GM23338 (cell line): Measurements from ENCODE around the gene ALPI. TPM values are rescaled to one million over a fixed set of nuclear protein-coding genes. Genes with fewer than 3 reads are reported as not detected.

ENCODE experiments used
- EZH2phosphoT487 ChIP-seq: fragments of 200-600 bp; sonication (generic); IDR thresholded peaks from one replicate; pipeline ENCODE4 v1.8.1; 2018; ENCODE audit warnings: antibody characterized with exemption; ENCODE audit not compliant: unreplicated experiment
- JUNB ChIP-seq: IDR thresholded peaks from one replicate; pipeline ENCODE4 v1.6.1; 2016; ENCODE audit warnings: antibody characterized with exemption; ENCODE audit not compliant: unreplicated experiment
- polyA plus RNA-seq: library from polyadenylated mRNA; unstranded; fragments of >200 nt; fragmentation: Nextera tagmentation; extraction: Ambion mirVana; gene quantifications from 2 replicates; pipeline ENCODE4 v1.2.1, GENCODE V29; 2016
- total RNA-seq: library from RNA; depleted of rRNA; stranded (reverse); fragments of >200 nt; shearing (Covaris generic); gene quantifications from 2 replicates; pipeline ENCODE4 v1.2.3, GENCODE V29; 2014
- TF ChIP-seq, protein P1 (sequence below): fragments of 250-450 bp; sonication (Bioruptor Pico); IDR thresholded peaks from 2 replicates; pipeline ENCODE4 v1.5.0; 2020; ENCODE audit warnings: mild to moderate bottlenecking, moderate library complexity
- TF ChIP-seq, protein P2 (sequence below): IDR thresholded peaks from one replicate; pipeline ENCODE4 v1.6.1; 2018; ENCODE audit warnings: antibody characterized with exemption; ENCODE audit not compliant: unreplicated experiment
- TF ChIP-seq, protein P3 (sequence below), 2 experiments: fragments of 200-600 bp in 1 of 2; sonication (generic) in 1 of 2; conservative IDR thresholded peaks; 2 replicates each; pipeline versions ENCODE4 v1.5.1 to v1.6.1; 2016 to 2017; ENCODE audit warnings: antibody characterized with exemption in 2 of 2, low read depth in 2 of 2, mild to moderate bottlenecking in 2 of 2, moderate library complexity in 1 of 2

Gene ALPI
- total and polyA plus RNA-seq, 2 experiments from 2014 or later, result not detected

DNA sequence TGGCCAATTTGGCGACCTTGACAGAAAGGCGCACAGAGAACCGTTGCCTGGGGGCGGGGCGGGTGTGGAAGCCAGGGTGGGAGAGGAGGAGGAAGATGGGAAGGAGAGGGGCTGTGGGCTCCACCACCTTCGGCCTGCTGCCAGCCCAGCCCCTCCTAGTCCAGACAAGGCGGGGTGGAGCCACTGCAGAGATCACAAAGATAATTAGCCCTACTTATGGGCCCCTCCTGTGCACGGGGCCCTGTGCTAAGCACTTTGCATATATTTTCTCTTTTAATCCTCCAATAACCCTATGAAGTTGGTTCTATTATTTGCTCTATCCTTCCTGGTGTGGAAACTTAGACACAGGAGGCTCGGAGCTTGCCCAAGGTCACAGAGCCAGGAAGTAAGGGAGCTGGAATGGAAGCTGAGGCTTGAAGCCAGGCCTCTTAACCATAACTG lies 45.4 kb downstream of the ALPI start (continued):
- TF ChIP-seq, protein P1, sequence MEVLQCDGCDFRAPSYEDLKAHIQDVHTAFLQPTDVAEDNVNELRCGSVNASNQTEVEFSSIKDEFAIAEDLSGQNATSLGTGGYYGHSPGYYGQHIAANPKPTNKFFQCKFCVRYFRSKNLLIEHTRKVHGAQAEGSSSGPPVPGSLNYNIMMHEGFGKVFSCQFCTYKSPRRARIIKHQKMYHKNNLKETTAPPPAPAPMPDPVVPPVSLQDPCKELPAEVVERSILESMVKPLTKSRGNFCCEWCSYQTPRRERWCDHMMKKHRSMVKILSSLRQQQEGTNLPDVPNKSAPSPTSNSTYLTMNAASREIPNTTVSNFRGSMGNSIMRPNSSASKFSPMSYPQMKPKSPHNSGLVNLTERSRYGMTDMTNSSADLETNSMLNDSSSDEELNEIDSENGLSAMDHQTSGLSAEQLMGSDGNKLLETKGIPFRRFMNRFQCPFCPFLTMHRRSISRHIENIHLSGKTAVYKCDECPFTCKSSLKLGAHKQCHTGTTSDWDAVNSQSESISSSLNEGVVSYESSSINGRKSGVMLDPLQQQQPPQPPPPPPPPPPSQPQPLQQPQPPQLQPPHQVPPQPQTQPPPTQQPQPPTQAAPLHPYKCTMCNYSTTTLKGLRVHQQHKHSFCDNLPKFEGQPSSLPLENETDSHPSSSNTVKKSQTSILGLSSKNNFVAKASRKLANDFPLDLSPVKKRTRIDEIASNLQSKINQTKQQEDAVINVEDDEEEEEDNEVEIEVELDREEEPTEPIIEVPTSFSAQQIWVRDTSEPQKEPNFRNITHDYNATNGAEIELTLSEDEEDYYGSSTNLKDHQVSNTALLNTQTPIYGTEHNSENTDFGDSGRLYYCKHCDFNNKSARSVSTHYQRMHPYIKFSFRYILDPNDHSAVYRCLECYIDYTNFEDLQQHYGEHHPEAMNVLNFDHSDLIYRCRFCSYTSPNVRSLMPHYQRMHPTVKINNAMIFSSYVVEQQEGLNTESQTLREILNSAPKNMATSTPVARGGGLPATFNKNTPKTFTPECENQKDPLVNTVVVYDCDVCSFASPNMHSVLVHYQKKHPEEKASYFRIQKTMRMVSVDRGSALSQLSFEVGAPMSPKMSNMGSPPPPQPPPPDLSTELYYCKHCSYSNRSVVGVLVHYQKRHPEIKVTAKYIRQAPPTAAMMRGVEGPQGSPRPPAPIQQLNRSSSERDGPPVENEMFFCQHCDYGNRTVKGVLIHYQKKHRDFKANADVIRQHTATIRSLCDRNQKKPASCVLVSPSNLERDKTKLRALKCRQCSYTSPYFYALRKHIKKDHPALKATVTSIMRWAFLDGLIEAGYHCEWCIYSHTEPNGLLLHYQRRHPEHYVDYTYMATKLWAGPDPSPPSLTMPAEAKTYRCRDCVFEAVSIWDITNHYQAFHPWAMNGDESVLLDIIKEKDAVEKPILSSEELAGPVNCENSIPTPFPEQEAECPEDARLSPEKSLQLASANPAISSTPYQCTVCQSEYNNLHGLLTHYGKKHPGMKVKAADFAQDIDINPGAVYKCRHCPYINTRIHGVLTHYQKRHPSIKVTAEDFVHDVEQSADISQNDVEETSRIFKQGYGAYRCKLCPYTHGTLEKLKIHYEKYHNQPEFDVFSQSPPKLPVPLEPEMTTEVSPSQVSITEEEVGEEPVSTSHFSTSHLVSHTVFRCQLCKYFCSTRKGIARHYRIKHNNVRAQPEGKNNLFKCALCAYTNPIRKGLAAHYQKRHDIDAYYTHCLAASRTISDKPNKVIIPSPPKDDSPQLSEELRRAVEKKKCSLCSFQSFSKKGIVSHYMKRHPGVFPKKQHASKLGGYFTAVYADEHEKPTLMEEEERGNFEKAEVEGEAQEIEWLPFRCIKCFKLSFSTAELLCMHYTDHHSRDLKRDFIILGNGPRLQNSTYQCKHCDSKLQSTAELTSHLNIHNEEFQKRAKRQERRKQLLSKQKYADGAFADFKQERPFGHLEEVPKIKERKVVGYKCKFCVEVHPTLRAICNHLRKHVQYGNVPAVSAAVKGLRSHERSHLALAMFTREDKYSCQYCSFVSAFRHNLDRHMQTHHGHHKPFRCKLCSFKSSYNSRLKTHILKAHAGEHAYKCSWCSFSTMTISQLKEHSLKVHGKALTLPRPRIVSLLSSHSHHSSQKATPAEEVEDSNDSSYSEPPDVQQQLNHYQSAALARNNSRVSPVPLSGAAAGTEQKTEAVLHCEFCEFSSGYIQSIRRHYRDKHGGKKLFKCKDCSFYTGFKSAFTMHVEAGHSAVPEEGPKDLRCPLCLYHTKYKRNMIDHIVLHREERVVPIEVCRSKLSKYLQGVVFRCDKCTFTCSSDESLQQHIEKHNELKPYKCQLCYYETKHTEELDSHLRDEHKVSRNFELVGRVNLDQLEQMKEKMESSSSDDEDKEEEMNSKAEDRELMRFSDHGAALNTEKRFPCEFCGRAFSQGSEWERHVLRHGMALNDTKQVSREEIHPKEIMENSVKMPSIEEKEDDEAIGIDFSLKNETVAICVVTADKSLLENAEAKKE (CRISPR knock-in tag), result no peak
- TF ChIP-seq, protein P2, sequence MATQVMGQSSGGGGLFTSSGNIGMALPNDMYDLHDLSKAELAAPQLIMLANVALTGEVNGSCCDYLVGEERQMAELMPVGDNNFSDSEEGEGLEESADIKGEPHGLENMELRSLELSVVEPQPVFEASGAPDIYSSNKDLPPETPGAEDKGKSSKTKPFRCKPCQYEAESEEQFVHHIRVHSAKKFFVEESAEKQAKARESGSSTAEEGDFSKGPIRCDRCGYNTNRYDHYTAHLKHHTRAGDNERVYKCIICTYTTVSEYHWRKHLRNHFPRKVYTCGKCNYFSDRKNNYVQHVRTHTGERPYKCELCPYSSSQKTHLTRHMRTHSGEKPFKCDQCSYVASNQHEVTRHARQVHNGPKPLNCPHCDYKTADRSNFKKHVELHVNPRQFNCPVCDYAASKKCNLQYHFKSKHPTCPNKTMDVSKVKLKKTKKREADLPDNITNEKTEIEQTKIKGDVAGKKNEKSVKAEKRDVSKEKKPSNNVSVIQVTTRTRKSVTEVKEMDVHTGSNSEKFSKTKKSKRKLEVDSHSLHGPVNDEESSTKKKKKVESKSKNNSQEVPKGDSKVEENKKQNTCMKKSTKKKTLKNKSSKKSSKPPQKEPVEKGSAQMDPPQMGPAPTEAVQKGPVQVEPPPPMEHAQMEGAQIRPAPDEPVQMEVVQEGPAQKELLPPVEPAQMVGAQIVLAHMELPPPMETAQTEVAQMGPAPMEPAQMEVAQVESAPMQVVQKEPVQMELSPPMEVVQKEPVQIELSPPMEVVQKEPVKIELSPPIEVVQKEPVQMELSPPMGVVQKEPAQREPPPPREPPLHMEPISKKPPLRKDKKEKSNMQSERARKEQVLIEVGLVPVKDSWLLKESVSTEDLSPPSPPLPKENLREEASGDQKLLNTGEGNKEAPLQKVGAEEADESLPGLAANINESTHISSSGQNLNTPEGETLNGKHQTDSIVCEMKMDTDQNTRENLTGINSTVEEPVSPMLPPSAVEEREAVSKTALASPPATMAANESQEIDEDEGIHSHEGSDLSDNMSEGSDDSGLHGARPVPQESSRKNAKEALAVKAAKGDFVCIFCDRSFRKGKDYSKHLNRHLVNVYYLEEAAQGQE, result no peak
- TF ChIP-seq JUNB (no peak), EZH2phosphoT487 (no peak)
- TF ChIP-seq, protein P3, sequence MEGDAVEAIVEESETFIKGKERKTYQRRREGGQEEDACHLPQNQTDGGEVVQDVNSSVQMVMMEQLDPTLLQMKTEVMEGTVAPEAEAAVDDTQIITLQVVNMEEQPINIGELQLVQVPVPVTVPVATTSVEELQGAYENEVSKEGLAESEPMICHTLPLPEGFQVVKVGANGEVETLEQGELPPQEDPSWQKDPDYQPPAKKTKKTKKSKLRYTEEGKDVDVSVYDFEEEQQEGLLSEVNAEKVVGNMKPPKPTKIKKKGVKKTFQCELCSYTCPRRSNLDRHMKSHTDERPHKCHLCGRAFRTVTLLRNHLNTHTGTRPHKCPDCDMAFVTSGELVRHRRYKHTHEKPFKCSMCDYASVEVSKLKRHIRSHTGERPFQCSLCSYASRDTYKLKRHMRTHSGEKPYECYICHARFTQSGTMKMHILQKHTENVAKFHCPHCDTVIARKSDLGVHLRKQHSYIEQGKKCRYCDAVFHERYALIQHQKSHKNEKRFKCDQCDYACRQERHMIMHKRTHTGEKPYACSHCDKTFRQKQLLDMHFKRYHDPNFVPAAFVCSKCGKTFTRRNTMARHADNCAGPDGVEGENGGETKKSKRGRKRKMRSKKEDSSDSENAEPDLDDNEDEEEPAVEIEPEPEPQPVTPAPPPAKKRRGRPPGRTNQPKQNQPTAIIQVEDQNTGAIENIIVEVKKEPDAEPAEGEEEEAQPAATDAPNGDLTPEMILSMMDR (conservative IDR thresholded peaks at IDR 0.05; ENCODE audit: low read depth in 2 of 2), result no peak
